HepG2 (cell line): ENCODE results near the gene GBE1. TPM values are rescaled to one million over a fixed set of nuclear protein-coding genes. Genes with fewer than 3 reads are reported as not detected.

Experiments
- AHDC1 ChIP-seq: sonication (generic); formaldehyde crosslinking; IDR thresholded peaks from 2 replicates; pipeline ENCODE4 v1.5.1; 2020; ENCODE audit warnings: mild to moderate bottlenecking, missing genetic modification reagents, borderline replicate concordance
- EZH2 ChIP-seq: conservative IDR thresholded peaks from 2 replicates; pipeline ENCODE4 v1.6.1; 2012; ENCODE audit warnings: mild to moderate bottlenecking, low read depth, low read length, moderate library complexity
- FOXJ3 ChIP-seq: sonication (generic); formaldehyde crosslinking; IDR thresholded peaks from 2 replicates; pipeline ENCODE4 v1.4.0; 2020; ENCODE audit warnings: missing genetic modification reagents, mild to moderate bottlenecking, borderline replicate concordance
- FOXO1 ChIP-seq: sonication (generic); formaldehyde crosslinking; IDR thresholded peaks from 2 replicates; pipeline ENCODE4 v1.4.0; 2020; ENCODE audit warnings: missing genetic modification reagents
- HNRNPLL ChIP-seq: fragments of 200-400 bp; formaldehyde crosslinking; IDR thresholded peaks from 2 replicates; pipeline ENCODE4 v1.6.1; 2017; ENCODE audit warnings: mild to moderate bottlenecking, low read depth, low read length; ENCODE audit not compliant: poor library complexity, severe bottlenecking
- ISL2 ChIP-seq: sonication (generic); formaldehyde crosslinking; IDR thresholded peaks from 2 replicates; pipeline ENCODE4 v1.5.0; 2020; ENCODE audit warnings: missing genetic modification reagents
- NAIF1 ChIP-seq: sonication (generic); formaldehyde crosslinking; IDR thresholded peaks from 2 replicates; pipeline ENCODE4 v1.5.0; 2020; ENCODE audit warnings: mild to moderate bottlenecking, missing genetic modification reagents, borderline replicate concordance
- ONECUT2 ChIP-seq: sonication (generic); formaldehyde crosslinking; IDR thresholded peaks from 2 replicates; pipeline ENCODE4 v1.4.0; 2020; ENCODE audit warnings: missing genetic modification reagents
- RBFOX2 ChIP-seq: fragments of 200-400 bp; formaldehyde crosslinking; IDR thresholded peaks from 2 replicates; pipeline ENCODE4 v1.6.1; 2017; ENCODE audit warnings: low read depth, mild to moderate bottlenecking, low read length
- SALL2 ChIP-seq: sonication (generic); formaldehyde crosslinking; IDR thresholded peaks from 2 replicates; pipeline ENCODE4 v1.8.1; 2023; ENCODE audit warnings: mild to moderate bottlenecking, missing genetic modification reagents, inconsistent platforms
- SATB2 ChIP-seq: sonication (generic); formaldehyde crosslinking; IDR thresholded peaks from 2 replicates; pipeline ENCODE4 v1.5.0; 2020; ENCODE audit warnings: missing genetic modification reagents
- ZBTB7A ChIP-seq: sonication (generic); formaldehyde crosslinking; IDR thresholded peaks from 2 replicates; pipeline ENCODE4 v1.8.0; 2022; ENCODE audit warnings: mild to moderate bottlenecking, missing genetic modification reagents
- ZMYM2 ChIP-seq: sonication (generic); formaldehyde crosslinking; IDR thresholded peaks from 2 replicates; pipeline ENCODE4 v1.8.0; 2022; ENCODE audit warnings: mild to moderate bottlenecking, missing genetic modification reagents
- ZNF101 ChIP-seq: sonication (generic); formaldehyde crosslinking; IDR thresholded peaks from 2 replicates; pipeline ENCODE4 v1.4.0; 2020; ENCODE audit warnings: mild to moderate bottlenecking, low read depth, missing genetic modification reagents, borderline replicate concordance
- ZNF432 ChIP-seq: sonication (generic); formaldehyde crosslinking; IDR thresholded peaks from 2 replicates; pipeline ENCODE4 v1.5.0; 2020; ENCODE audit warnings: missing genetic modification reagents, mild to moderate bottlenecking, borderline replicate concordance
- ZNF605 ChIP-seq: sonication (generic); formaldehyde crosslinking; IDR thresholded peaks from 2 replicates; pipeline ENCODE4 v1.8.0; 2022; ENCODE audit warnings: mild to moderate bottlenecking, missing genetic modification reagents
- ZNF609 ChIP-seq: sonication (generic); formaldehyde crosslinking; IDR thresholded peaks from 2 replicates; pipeline ENCODE4 v1.4.0; 2020; ENCODE audit warnings: mild to moderate bottlenecking, missing genetic modification reagents, borderline replicate concordance
- ZNF619 ChIP-seq: sonication (generic); formaldehyde crosslinking; IDR thresholded peaks from 2 replicates; pipeline ENCODE4 v1.4.0; 2020; ENCODE audit warnings: mild to moderate bottlenecking, missing genetic modification reagents
- ZNF879 ChIP-seq: sonication (generic); formaldehyde crosslinking; IDR thresholded peaks from 2 replicates; pipeline ENCODE4 v1.8.1; 2023; ENCODE audit warnings: missing genetic modification reagents
- polyA plus RNA-seq, 8 experiments: library from polyadenylated mRNA; depleted of rRNA in 3 of 8; stranded (reverse) in 7 of 8; unstranded in 1 of 8; fragments of >200 nt; fragmentation: Illumina TruSeq in 4 of 8; extraction: Trizol in 4 of 8; gene quantifications; 2 replicates each; pipeline versions ENCODE4 v1.2.1 to v1.2.3, GENCODE V29; 2011 to 2016; ENCODE audit warnings: low read depth in 4 of 8, missing spikeins in 1 of 8, mixed read lengths in 1 of 8; ENCODE audit not compliant: insufficient read depth in 1 of 8
- total RNA-seq, 5 experiments: library from RNA; depleted of rRNA; stranded (reverse); fragments of >200 nt; fragmentation: Illumina TruSeq; extraction: Trizol; gene quantifications; 2 replicates each; pipeline ENCODE4 v1.2.3, GENCODE V29; 2016; ENCODE audit warnings: low read depth in 1 of 5

The GBE1 gene
- total and polyA plus RNA-seq, 2 of the 13 experiments (the other 11 are each of a cell fraction or from before 2014, with no cell fraction given) = 22.9 to 36.1 TPM

- TF ChIP-seq ZNF432 (CRISPR knock-in tag) (no peak), HNRNPLL (peak; percentile 81), ZBTB7A (CRISPR knock-in tag) (no peak), EZH2 (no peak), ZNF101 (CRISPR knock-in tag) (peak; percentile 47; the same call in 1 of the 2 replicates), ISL2 (peak; percentile 80), RBFOX2 (peak; percentile 98), SATB2 (peak; percentile 66; the same call in 1 of the 2 replicates), ONECUT2 (peak; percentile 34; the same call in 1 of the 2 replicates), FOXO1 (CRISPR knock-in tag) (peak; percentile 14; the same call in 1 of the 2 replicates), ZMYM2 (CRISPR knock-in tag) (peak; percentile 82), FOXJ3 (CRISPR knock-in tag) (no peak), ZNF609 (CRISPR knock-in tag) (peak; percentile 82), ZNF619 (peak; percentile 68; the same call in 1 of the 2 replicates), ZNF879 (no peak), NAIF1 (peak; percentile 56; the same call in 1 of the 2 replicates), ZNF605 (CRISPR knock-in tag) (peak; percentile 98), AHDC1 (CRISPR knock-in tag) (peak; percentile 86; the same call in 1 of the 2 replicates), SALL2 (peak; percentile 95)
These were observed at the start of gene GBE1 (continued) for GRCh38 chr3:81760924-81761903.
